Measurements from ENCODE around the gene KRTAP9-7.

The KRTAP9-7 gene

GRCh38 chr17:41322903-41323895 lies 47.7 kb downstream of the KRTAP9-7 start:
- Histone ChIP-seq H3K27ac (ENCODE audit: low read depth, low read length) (no peak overlapping the region), H3K9ac (ENCODE audit: low read length) (no peak overlapping the region), H3K27me3 (ENCODE audit: low read length) (no peaks in the 10 kb centered on the region), H3K9me2 (replicated peaks; ENCODE audit: insufficient read depth, low read length) (no peaks in the 10 kb centered on the region), H4K20me1 (ENCODE audit: low read depth, low read length) (no peaks in the 10 kb centered on the region), H3K4me3 (ENCODE audit: insufficient read depth, low read length, poor library complexity, severe bottlenecking) (no peak overlapping the region), H3K9me3 (ENCODE audit: insufficient read depth, low read length) (peaks cover 8% of the 10 kb centered on the region; the same call in 1 of the 2 replicates), H3F3A (ENCODE audit: insufficient read depth) (no peaks in the 10 kb centered on the region), H3K79me2 (ENCODE audit: insufficient read depth, low read length) (no peaks in the 10 kb centered on the region), H3K4me2 (ENCODE audit: low read depth, low read length, poor library complexity, severe bottlenecking) (no peak overlapping the region), H2AFZ (ENCODE audit: low read depth, low read length, severe bottlenecking) (no peak overlapping the region), H3K36me3 (ENCODE audit: low read length) (0 out of 2 replicates have a peak, but pooled peaks cover 3% of the 10 kb centered on the region)
- TF ChIP-seq, protein P1, sequence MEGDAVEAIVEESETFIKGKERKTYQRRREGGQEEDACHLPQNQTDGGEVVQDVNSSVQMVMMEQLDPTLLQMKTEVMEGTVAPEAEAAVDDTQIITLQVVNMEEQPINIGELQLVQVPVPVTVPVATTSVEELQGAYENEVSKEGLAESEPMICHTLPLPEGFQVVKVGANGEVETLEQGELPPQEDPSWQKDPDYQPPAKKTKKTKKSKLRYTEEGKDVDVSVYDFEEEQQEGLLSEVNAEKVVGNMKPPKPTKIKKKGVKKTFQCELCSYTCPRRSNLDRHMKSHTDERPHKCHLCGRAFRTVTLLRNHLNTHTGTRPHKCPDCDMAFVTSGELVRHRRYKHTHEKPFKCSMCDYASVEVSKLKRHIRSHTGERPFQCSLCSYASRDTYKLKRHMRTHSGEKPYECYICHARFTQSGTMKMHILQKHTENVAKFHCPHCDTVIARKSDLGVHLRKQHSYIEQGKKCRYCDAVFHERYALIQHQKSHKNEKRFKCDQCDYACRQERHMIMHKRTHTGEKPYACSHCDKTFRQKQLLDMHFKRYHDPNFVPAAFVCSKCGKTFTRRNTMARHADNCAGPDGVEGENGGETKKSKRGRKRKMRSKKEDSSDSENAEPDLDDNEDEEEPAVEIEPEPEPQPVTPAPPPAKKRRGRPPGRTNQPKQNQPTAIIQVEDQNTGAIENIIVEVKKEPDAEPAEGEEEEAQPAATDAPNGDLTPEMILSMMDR (IDR thresholded peaks at IDR 0.05; ENCODE audit: insufficient read depth, low read length, poor library complexity, severe bottlenecking) = no peak
- TF ChIP-seq EZH2phosphoT487 (conservative IDR thresholded peaks at IDR 0.05; ENCODE audit: low read length) = no peak

DNA sequence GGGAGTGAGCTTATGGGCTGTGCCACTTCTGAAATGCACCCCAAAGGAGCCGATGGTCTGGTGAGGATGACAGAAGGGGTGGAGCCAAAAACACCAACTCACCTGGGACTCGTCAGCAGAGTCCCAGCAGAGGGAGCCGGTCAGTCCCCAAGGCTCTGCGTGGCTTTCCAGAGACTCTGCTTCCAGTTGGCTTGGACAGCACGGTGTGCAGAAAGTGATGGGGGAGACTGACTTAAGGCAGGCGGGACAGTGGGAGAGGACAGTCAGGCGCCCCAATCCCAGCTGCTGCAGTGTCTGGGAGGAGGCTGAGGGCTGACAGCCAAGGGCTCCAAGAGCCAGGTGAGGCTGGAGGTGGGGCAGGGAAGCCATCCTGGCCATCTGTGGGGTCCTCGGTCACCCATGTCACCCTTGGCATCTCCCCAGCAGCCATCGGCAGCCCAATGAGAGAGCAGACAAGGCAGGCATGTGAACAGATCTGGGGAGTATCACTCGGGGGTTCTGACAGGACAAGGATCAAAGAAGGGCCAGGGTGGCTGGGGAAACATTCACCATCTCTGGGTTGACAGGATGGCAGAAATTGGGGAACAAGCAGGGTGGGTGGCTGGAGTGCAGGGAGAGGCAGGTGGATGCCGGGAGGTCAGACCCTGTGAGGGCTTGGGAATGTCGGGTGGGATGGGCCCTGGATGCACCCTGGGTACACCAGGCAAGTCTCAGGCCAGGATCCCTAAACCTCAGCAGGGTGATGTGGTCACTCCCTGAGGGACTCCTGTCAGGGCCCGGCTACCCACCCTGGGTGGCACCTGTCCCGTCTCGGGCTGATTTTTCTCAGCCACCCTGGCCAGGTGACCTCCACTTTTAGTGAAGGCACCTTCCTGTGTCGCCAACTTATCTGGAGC lies 48.9 kb downstream of the KRTAP9-7 start:
- Histone ChIP-seq H3K4me2 (ENCODE audit: low read depth, low read length, poor library complexity, severe bottlenecking) (no peak overlapping the region), H3K9me3 (ENCODE audit: insufficient read depth, low read length) (peaks cover 8% of the 10 kb centered on the region; the same call in 1 of the 2 replicates), H3K36me3 (ENCODE audit: low read length) (0 out of 2 replicates have a peak, but pooled peaks cover 3% of the 10 kb centered on the region), H3K27ac (ENCODE audit: low read depth, low read length) (no peak overlapping the region), H3K9me2 (replicated peaks; ENCODE audit: insufficient read depth, low read length) (no peaks in the 10 kb centered on the region), H4K20me1 (ENCODE audit: low read depth, low read length) (no peaks in the 10 kb centered on the region), H3F3A (ENCODE audit: insufficient read depth) (no peaks in the 10 kb centered on the region), H3K79me2 (ENCODE audit: insufficient read depth, low read length) (no peaks in the 10 kb centered on the region), H2AFZ (ENCODE audit: low read depth, low read length, severe bottlenecking) (no peak overlapping the region), H3K27me3 (ENCODE audit: low read length) (no peaks in the 10 kb centered on the region), H3K4me3 (ENCODE audit: insufficient read depth, low read length, poor library complexity, severe bottlenecking) (no peak overlapping the region), H3K9ac (ENCODE audit: low read length) (no peak overlapping the region)
- TF ChIP-seq, protein P1 (IDR thresholded peaks at IDR 0.05; ENCODE audit: insufficient read depth, low read length, poor library complexity, severe bottlenecking) = no peak
- no peak for TF ChIP-seq EZH2phosphoT487 (conservative IDR thresholded peaks at IDR 0.05; ENCODE audit: low read length)

DNA sequence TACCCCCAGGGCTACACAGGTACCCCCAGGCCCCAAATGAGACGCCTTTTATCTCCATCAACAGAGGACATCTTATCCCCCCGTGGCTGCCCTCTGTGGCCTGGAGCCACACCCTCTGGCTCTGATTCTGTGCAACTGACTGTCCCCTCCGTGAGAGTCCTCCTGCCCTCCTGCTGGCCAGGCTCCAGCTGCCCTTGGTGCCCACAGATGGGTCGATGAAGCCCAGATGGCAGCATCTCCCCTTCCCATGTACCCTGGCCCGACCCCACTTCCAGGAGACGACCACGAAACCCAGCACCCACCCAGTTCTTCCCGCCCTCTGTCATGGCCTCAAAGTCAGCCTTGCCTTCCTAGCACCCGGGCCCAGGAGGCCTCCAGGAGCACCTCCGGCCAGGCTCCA lies 49.6 kb downstream of the KRTAP9-7 start:
- H3K27me3 ChIP-seq (ENCODE audit: low read length) = no peaks in the 10 kb centered on the region
- no peaks in the 10 kb centered on the region for H3F3A ChIP-seq (ENCODE audit: insufficient read depth)
- H4K20me1 ChIP-seq (ENCODE audit: low read depth, low read length) = no peaks in the 10 kb centered on the region
- H3K4me3 ChIP-seq (ENCODE audit: insufficient read depth, low read length, poor library complexity, severe bottlenecking) = no peak overlapping the region
- H3K4me2 ChIP-seq (ENCODE audit: low read depth, low read length, poor library complexity, severe bottlenecking) = no peak overlapping the region
- no peaks in the 10 kb centered on the region for H3K36me3 ChIP-seq (ENCODE audit: low read length)
- no peak overlapping the region for H3K27ac ChIP-seq (ENCODE audit: low read depth, low read length)
- no peak overlapping the region for H2AFZ ChIP-seq (ENCODE audit: low read depth, low read length, severe bottlenecking)
- no peak overlapping the region for H3K9ac ChIP-seq (ENCODE audit: low read length)
- no peaks in the 10 kb centered on the region for H3K9me2 ChIP-seq (replicated peaks; ENCODE audit: insufficient read depth, low read length)
- 0 out of 2 replicates have a peak, but pooled peaks cover 1% of the 10 kb centered on the region for H3K9me3 ChIP-seq (ENCODE audit: insufficient read depth, low read length)
- TF ChIP-seq, protein P1 (IDR thresholded peaks at IDR 0.05; ENCODE audit: insufficient read depth, low read length, poor library complexity, severe bottlenecking) = no peak
- TF ChIP-seq EZH2phosphoT487 (conservative IDR thresholded peaks at IDR 0.05; ENCODE audit: low read length) = no peak
- H3K79me2 ChIP-seq (ENCODE audit: insufficient read depth, low read length) = no peaks in the 10 kb centered on the region
